Endothelial cell of umbilical vein (primary cell): ENCODE data around the gene ALKBH5. TPM values are rescaled to one million over a fixed set of nuclear protein-coding genes. Genes with fewer than 3 reads are reported as not detected.

Experiments used
- BruUV-seq: library from RNA; stranded (reverse); fragments of 400-500 nt; replicated peaks from 2 replicates; lab custom pipeline; 2021; lab: Mats Ljungman, UMichigan
- CTCF ChIA-PET: fragments of 300-600, 350-600 bp; sonication (Branson Sonifier 250); formaldehyde crosslinking; loops from one replicate; lab custom pipeline; 2021; ENCODE audit warnings: antibody characterized with exemption, inconsistent platforms; lab: Charles Lee
- POLR2A ChIA-PET: fragments of 300-600, 350-600 bp; sonication (Branson Sonifier 250); formaldehyde crosslinking; loops from one replicate; lab custom pipeline; 2021; ENCODE audit warnings: antibody characterized with exemption, inconsistent platforms; lab: Charles Lee
- DNase-seq: peaks from one replicate; pipeline ENCODE4 v3.0.0-alpha.2; 2011; ENCODE audit warnings: low read depth, low spot score
- FAIRE-seq: peaks from 2 replicates; lab custom pipeline; 2011; peaks lifted over from hg19 to GRCh38; lab: Jason Lieb, UNC
- H2AFZ ChIP-seq: 2 replicates; pipeline ENCODE4 v1.6.0; 2012; ENCODE audit warnings: low read depth, low read length, control low read depth, inconsistent platforms
- H3K27ac ChIP-seq: 2 replicates; pipeline ENCODE4 v1.5.1; 2011; ENCODE audit warnings: low read depth, mild to moderate bottlenecking, control low read depth, low read length, moderate library complexity; ENCODE audit not compliant: insufficient read depth
- H3K27me3 ChIP-seq, 2 experiments: 2 replicates each; pipeline versions ENCODE4 v1.6.0 to v1.6.1; 2011; ENCODE audit warnings: low read length in 2 of 2, mixed read lengths in 1 of 2; ENCODE audit not compliant: control insufficient read depth in 2 of 2, insufficient read depth in 2 of 2
- H3K36me3 ChIP-seq, 2 experiments: 2 replicates in 1 of 2; 3 replicates in 1 of 2; pipeline ENCODE4 v1.5.1; 2011; ENCODE audit warnings: low read length in 2 of 2, mild to moderate bottlenecking in 1 of 2, moderate library complexity in 1 of 2; ENCODE audit not compliant: control insufficient read depth in 2 of 2, insufficient read depth in 2 of 2; ENCODE audit errors: extremely low read depth in 1 of 2
- H3K4me1 ChIP-seq: 3 replicates; pipeline ENCODE4 v1.5.1; 2011; ENCODE audit warnings: mild to moderate bottlenecking, low read length; ENCODE audit not compliant: control insufficient read depth, insufficient read depth; ENCODE audit errors: extremely low read depth
- H3K4me2 ChIP-seq: 2 replicates; pipeline ENCODE4 v1.6.1; 2011; ENCODE audit warnings: low read length, control low read depth, mixed read lengths; ENCODE audit not compliant: insufficient read depth
- H3K4me3 ChIP-seq, 3 experiments: fragments of 200-600 bp in 1 of 3; sonication (generic), shearing (Covaris generic) in 1 of 3; replicated peaks in 1 of 3; 2 replicates each; pipeline ENCODE4 v1.5.1; 2011 to 2016; ENCODE audit warnings: control low read depth in 3 of 3, low read length in 3 of 3, mild to moderate bottlenecking in 2 of 3, inconsistent platforms in 1 of 3, low read depth in 1 of 3, moderate library complexity in 1 of 3; ENCODE audit not compliant: insufficient read depth in 1 of 3
- H3K79me2 ChIP-seq: 2 replicates; pipeline ENCODE4 v1.6.0; 2012; ENCODE audit warnings: low read length, inconsistent platforms; ENCODE audit not compliant: control insufficient read depth, insufficient read depth
- H3K9ac ChIP-seq: replicated peaks from 2 replicates; pipeline ENCODE3; 2011; ENCODE audit warnings: low read length, control low read depth; ENCODE audit not compliant: insufficient read depth; ENCODE audit errors: extremely low read depth
- H3K9me1 ChIP-seq: replicated peaks from 3 replicates; pipeline ENCODE4 v1.6.0; 2011; ENCODE audit warnings: mild to moderate bottlenecking, low read length; ENCODE audit not compliant: control insufficient read depth, insufficient read depth; ENCODE audit errors: extremely low read depth
- H3K9me3 ChIP-seq: replicated peaks from 2 replicates; pipeline ENCODE4 v1.5.1; 2012; ENCODE audit warnings: low read length, inconsistent platforms; ENCODE audit not compliant: control insufficient read depth, insufficient read depth
- H4K20me1 ChIP-seq: replicated peaks from 2 replicates; pipeline ENCODE3; 2011; ENCODE audit warnings: mild to moderate bottlenecking, low read length; ENCODE audit not compliant: control insufficient read depth, insufficient read depth; ENCODE audit errors: extremely low read depth
- CTCF ChIP-seq, 2 donors: IDR thresholded peaks; 1 replicate in 1 of 2; 2 replicates in 1 of 2; pipeline ENCODE4 v1.5.1; 2011; ENCODE audit warnings: low read length in 2 of 2, mild to moderate bottlenecking in 2 of 2, moderate library complexity in 2 of 2, control low read depth in 1 of 2, inconsistent platforms in 1 of 2, low read depth in 1 of 2; ENCODE audit not compliant: insufficient read depth in 1 of 2; ENCODE audit errors: extremely low read depth in 1 of 2
- EZH2 ChIP-seq: IDR thresholded peaks from 2 replicates; pipeline ENCODE4 v1.6.1; 2012; ENCODE audit warnings: borderline replicate concordance, low read depth, mild to moderate bottlenecking, moderate library complexity, low read length, inconsistent platforms; ENCODE audit not compliant: severe bottlenecking
- FOS ChIP-seq: IDR thresholded peaks from 2 replicates; pipeline ENCODE4 v1.6.1; 2011; ENCODE audit warnings: mild to moderate bottlenecking, low read length, moderate library complexity, borderline replicate concordance; ENCODE audit not compliant: insufficient read depth
- GATA2 ChIP-seq: IDR thresholded peaks from 2 replicates; pipeline ENCODE4 v1.7.0; 2011; ENCODE audit warnings: low read depth, mild to moderate bottlenecking, moderate library complexity, mixed read lengths, low read length; ENCODE audit not compliant: insufficient read length, insufficient read depth
- JUN ChIP-seq: IDR thresholded peaks from 2 replicates; pipeline ENCODE4 v1.6.1; 2011; ENCODE audit warnings: borderline replicate concordance, low read depth; ENCODE audit not compliant: insufficient read length, insufficient read depth
- MAX ChIP-seq: IDR thresholded peaks from 2 replicates; pipeline ENCODE4 v1.6.1; 2011; ENCODE audit not compliant: insufficient read depth, insufficient read length
- MYC ChIP-seq: IDR thresholded peaks from one replicate; pipeline ENCODE4 v1.6.1; 2011; ENCODE audit warnings: mild to moderate bottlenecking, low read depth, low read length
- POLR2A ChIP-seq: IDR thresholded peaks from 2 replicates; pipeline ENCODE4 v1.6.1; 2012; ENCODE audit warnings: low read depth, mild to moderate bottlenecking, control low read depth, low read length
- POLR2AphosphoS5 ChIP-seq: IDR thresholded peaks from 2 replicates; pipeline ENCODE4 v1.6.1; 2012; ENCODE audit warnings: low read depth, mild to moderate bottlenecking, control low read depth, low read length, moderate library complexity; ENCODE audit not compliant: insufficient read depth
- dilution Hi-C: fragments of 300-500 bp; cut with MboI; formaldehyde crosslinking; loops from one replicate; pipeline ENCODE4 v1.15.0; 2019; ENCODE audit warnings: low sequenced_read_pairs; ENCODE audit not compliant: extremely low pct_ligation_motif_present
- intact Hi-C: fragments of 100-400 bp; cut with micrococcal nuclease; formaldehyde crosslinking; loops from one replicate; pipeline ENCODE4 v1.10.0; 2022
- polyA plus RNA-seq, 4 experiments: library from polyadenylated mRNA; depleted of rRNA in 3 of 4; stranded (reverse) in 3 of 4; unstranded in 1 of 4; fragments of >200 nt; gene quantifications; 2 replicates each; pipeline versions ENCODE4 v1.2.1 to v1.2.3, GENCODE V29; 2011 to 2012; ENCODE audit warnings: missing spikeins in 1 of 4
- total RNA-seq: library from RNA; stranded (reverse); gene quantifications from 2 replicates; pipeline ENCODE4 v1.2.3, GENCODE V29; 2021

ALKBH5 gene
- total and polyA plus RNA-seq, 2 donors (not counting 3 experiments of a cell fraction or from before 2014, with no cell fraction given): 55.3 to 71.0 TPM

GRCh38 chr17:18166894-18167293 lies 16.7 kb upstream of the ALKBH5 start:
- H3K9me1 ChIP-seq: no peaks in the 10 kb centered on the region
- TF ChIP-seq CTCF (IDR thresholded peaks at IDR 0.05; ENCODE audit: extremely low read depth in 1 of 2, insufficient read depth in 1 of 2, low read depth in 1 of 2, low read length in 2 of 2) (no peak), FOS (no peak), POLR2AphosphoS5 (no peak), EZH2 (no peak), MAX (no peak), GATA2 (no peak), MYC (no peak), JUN (no peak), POLR2A (no peak)
- no peak overlapping the region for H3K4me3 ChIP-seq
- intact Hi-C loops: no loop called here
- H3K4me1 ChIP-seq: no peaks in the 10 kb centered on the region
- H3K36me3 ChIP-seq: no peaks in the 10 kb centered on the region
- ChIA-PET POLR2A (no interaction called here), CTCF (no interaction called here)
- no TSS peak for BruUV-seq
- H2AFZ ChIP-seq: no peak overlapping the region
- dilution Hi-C loops: no loop called here
- no peaks in the 10 kb centered on the region for H3K9me3 ChIP-seq
- no peak overlapping the region for H3K27ac ChIP-seq
- H3K27me3 ChIP-seq: no peaks in the 10 kb centered on the region
- FAIRE-seq (no peak), DNase-seq (no peak)
- no peak overlapping the region for H3K4me2 ChIP-seq
- no peak overlapping the region for H3K9ac ChIP-seq
- H3K79me2 ChIP-seq: no peaks in the 10 kb centered on the region
- H4K20me1 ChIP-seq: no peaks in the 10 kb centered on the region
